GM19043 (cell line): ENCODE measurements around the gene OR1J2.

Source experiments
- ATAC-seq: cut with Tn5 transposase; IDR thresholded peaks from one replicate; pipeline ENCODE4 v1.9.1; 2021; ENCODE audit warnings: low read depth; ENCODE audit not compliant: unreplicated experiment

OR1J2 gene

DNA sequence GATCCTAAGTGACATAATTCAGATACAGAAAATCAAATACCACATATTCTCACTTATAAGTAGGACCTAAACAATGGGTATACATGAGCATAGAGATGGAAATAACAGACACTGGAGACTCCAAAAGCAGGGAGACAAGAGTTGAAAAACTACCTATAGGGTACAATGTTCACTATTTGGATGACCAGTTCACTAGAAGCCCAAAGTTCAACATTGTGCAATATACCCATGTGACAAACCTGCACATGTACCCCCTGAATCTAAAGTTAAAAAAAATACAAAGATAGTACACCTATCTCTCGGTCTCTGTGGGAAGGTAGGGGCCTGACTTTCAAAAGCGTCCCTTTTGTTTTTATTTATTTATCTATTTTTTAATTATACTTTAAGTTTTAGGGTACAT lies 28.2 kb downstream of the OR1J2 start:
- ATAC-seq, result no peak

GRCh38 chr9:122546196-122546595 lies 35.6 kb downstream of the OR1J2 start:
- no peak for ATAC-seq

- ATAC-seq, result no peak
These were observed 40.8 kb downstream of the OR1J2 start for GRCh38 chr9:122551371-122551770.

- no peak for ATAC-seq
These were observed 42.2 kb downstream of the OR1J2 start, which contains the start of gene OR1N2 for GRCh38 chr9:122552812-122553211. Gene OR1N2, plus strand, starts transcription at chr9:122553112. Its CDS starts 100 bp downstream, at chr9:122553212.
